ENCODE results near the gene ARNT2.

DNA sequence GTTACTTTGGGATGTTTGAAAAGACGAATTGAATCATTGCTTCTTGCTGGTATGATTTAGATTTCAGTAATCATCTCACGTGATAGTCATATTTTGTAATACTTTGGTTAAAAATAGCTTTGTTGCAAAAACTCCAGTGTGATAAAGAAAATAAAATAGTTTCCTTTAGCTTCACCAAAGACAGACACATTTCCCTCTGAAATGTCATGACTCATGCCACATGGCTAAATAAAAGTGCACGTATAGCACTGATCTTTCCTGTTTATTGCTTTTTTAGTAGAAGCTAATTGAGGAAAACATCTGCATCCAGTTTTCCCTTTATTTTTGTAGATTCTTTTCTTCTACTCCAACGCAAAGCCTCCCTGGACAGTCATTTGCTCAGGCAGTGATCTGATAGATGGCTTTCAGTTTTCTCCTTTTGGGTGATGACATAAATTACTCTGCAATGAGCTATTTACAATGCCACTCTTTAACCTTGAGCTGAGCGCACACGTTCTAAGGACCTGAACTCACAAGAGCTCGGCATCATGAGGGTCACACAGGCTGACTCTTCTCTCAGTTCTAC lies 84.9 kb downstream of the ARNT2 start:
- TF ChIP-seq EZH2 (IDR thresholded peaks at IDR 0.05; ENCODE audit: borderline replicate concordance) (no peak), CTCF (IDR thresholded peaks at IDR 0.05; ENCODE audit: poor library complexity) (no peak)

Data from hepatocyte (in vitro differentiated cells).